Superior temporal gyrus (tissue), 1 donor: ENCODE results near the gene JPH3.

ENCODE experiments used
- DNase-seq: peaks from one replicate; pipeline ENCODE4 v3.0.0-alpha.2; 2016; ENCODE audit errors: extremely low spot score

JPH3 gene

DNA sequence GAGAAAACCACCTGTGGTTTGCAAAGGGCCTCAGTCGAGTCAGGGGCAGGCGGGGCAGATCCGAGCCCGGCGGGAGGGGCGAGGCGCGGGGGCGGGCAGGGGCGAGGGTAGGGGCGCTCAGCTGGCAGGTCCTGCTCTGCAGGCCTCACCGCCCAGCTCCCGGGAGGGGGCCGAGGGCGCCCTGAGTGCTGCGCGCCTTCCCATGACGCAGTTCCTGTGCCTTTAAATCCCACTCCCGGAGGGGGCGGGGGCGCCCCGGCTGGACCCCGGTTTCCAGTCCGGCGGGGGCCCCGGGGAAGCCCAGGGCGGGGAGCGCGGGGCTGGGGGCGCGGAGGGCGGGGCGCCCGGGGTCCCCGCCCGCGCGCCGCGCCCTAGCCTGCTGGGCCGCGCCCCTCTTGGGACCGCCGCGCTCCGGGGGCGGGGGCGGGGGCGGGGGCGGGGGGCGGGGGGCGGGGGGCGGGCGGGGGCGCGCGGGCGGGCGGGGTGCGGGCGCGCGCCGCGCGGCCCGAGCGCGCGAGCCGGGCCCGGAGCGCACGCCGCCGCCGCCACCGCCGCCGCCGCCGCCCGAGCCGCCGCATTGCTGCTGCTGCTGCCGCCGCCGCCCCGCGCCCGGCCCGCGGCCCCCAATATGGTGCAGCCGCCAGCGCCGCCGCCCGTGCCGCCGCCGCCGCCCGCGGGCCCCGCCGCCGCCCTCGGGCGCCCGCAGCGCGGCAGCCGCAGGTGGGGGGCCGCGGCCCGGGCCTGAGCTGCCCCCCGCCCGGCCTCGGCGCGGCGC lies at the start of gene JPH3:
Gene JPH3 (plus strand): TSS at position 508 of the 775 bp plus-strand sequence. CDS start 639 bp downstream, outside the sequence.
- no peak for DNase-seq

DNA sequence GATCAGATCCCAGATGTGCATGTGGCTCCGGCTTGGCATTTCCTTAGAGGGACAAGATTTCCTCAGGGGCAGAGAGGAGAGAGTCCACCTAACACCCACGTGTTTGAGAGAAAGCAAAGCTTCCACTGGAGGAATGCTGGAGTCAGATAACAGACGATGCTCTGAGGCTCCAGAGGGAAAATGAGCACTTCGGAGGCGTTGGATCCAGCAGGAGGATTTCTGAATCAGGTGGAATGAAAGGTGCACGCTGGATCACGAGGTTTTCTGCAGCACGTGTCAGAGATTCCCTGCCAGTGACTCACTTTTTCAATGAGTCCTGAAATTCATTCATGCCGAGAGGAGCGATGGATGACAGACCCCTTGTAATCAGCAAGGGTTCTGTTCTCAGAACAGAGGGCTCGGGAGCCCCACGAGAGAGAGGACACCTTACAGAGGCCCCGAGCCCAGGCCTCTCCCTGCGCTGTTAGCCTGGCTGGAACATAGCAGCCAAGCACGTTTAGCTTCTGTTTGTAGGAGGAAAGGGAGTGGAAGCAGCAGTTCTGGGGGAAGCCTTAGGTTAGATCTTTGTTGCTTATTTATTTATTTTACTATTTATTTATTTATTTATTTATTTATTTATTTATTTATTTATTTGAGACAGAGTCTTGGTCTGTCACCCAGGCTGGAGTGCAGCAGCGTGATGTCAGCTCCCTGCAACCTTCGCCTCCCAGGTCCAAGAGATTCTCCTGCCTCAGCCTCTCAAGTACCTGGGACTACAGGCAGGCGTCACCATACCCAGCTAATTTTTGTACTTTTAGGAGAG lies 49.3 kb upstream of the JPH3 start:
- DNase-seq: peak; percentile 8

DNA sequence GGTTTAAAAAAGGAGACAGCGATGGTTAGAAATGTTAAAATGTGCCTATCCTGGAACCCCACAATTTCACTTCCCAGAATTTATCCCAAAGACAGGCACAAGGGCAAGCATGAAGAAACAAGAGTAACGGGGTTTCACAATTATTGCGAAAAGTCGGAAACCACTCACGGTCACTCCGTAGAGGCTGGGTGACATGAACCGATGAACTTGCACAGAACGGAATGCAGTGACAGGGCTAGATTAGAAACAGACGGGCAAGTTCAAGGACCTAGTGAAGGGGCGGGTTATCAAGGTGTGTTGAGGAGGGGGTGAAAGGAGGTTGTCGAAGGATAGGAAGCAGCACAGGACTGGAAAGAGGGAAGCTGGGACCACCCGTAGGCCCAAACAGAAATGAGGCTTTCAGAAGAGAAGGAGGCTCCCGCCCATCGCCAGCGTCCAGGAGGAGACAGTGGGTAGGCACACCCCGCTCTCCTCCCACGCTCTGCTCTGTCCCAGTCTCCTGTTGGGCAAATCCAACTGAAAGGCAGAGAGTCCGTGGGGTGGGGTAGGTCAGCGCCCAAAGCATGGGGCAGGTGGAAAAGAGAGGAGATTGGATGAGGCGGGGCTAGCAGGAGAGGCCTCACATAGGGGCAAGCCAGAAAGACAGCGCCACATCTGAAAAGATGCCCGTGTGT lies 47.4 kb upstream of the JPH3 start:
- DNase-seq: no peak

DNA sequence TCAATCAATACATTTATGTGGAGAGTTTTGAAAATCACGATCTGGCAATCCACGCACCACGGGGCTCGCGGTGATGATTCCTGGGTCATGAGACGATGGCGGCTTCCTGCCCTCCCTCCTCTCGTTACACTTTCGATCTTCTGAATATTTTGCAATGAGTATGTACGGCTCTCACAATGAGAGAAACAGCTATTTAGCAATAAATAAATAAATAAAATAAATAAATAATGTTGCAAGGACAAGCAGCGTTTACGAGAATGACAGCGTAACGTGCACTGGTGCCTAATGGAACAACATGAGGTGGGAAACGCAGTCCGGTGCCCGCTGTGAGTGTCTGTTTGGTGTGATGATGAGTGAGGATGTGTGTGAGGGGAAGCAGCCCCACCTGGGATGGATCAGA lies 46.7 kb upstream of the JPH3 start:
- no peak for DNase-seq

DNA sequence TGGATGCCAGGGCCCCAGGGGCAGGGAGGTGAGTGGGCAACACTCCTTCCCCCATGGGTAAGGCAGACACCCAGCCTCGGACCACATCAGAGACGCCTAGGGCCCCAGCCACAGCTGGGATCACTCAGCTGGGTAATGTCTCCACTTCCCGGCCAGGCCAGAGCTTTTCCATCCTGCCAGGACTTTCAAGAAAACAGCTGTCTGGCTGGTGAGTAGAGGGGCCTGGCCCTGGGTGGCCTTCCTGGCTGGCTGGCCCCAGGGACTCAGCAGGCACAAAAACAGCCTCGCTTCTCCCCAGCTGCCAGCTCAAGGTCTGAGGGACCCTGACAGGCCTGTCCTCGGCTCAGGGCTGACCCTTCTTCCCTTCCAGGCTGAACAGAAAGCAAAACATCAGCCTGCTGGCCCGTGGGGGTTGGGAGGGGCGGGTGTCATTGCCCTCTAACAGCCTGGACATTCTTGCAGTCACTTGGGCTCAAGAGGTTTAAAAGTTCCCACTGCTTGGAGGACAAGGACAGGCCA lies 45.3 kb upstream of the JPH3 start:
- DNase-seq: no peak

DNA sequence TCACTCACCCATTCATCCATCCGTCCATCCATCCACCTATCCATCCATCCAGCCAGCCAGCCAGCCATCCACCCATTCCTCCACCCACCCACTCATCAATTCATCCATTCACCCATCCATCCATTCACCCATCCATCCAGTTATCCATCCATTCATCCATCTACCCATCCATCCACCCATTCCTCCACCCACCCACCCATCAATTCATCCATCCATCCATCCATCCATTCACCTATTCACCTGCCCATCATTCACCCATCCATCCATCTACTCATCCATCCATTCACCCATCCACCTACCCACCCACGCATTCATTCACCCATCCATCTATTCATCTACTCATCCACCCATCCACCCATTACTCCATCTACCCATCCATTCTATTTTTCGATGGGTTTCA lies 43.6 kb upstream of the JPH3 start:
- DNase-seq: no peak

DNA sequence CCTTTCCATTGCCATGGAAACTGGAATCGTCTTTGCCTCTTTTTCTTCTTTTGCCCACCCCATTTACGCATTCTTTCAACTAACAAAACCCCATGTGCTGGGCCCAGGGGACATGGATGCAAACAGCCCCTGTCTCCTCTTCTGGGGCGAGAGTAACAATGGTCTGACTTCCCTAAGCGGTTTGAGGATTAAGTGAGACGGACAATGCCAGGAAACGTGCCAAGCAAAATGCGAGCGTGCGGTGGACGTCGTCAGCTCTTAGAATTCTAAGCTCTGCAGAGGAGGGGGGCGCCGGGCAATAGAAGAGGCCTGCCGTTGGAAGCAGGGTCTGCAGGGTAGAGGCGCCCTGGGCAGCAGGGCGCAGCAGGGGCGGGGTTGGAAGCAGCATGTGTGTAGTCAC lies 42.4 kb upstream of the JPH3 start:
- no peak for DNase-seq

DNA sequence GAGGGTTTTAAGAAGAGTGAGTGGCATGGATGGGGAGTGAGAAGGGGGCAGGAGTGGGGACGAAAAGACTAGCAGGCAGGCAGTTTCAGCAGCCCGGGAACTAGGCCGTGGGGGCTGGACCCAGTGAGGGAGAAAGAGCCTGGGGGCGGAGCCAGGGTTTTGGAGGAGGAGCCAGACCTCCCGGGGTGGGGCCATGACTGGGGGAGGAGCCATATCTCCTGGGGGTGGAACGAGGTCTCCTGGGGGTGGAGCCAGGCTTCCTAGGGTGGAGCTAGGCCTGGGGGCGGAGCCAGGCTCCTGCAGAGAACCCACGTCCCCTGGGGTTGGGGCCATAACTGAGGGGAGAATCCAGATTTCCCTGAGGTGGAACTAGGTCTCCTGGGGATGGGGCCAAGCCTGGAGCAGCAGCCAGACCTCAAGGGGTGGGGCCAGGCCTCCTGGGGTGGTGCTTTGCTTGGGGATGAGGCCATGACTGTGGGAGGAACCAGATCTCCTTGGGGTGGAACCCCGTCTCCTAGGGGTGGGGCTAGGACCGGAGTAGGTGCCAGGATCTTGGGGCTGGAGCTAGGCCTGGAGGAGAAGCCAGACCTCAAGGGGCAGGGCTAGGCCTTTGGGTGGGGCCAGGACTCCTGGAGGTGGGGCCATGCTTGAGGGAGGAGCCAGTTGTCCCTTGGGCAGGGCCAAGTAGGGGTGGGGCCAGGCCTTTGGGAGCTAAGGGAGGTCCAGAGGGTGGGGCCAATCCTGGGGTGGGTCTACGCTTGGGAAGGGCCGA lies 41.7 kb upstream of the JPH3 start:
- no peak for DNase-seq

DNA sequence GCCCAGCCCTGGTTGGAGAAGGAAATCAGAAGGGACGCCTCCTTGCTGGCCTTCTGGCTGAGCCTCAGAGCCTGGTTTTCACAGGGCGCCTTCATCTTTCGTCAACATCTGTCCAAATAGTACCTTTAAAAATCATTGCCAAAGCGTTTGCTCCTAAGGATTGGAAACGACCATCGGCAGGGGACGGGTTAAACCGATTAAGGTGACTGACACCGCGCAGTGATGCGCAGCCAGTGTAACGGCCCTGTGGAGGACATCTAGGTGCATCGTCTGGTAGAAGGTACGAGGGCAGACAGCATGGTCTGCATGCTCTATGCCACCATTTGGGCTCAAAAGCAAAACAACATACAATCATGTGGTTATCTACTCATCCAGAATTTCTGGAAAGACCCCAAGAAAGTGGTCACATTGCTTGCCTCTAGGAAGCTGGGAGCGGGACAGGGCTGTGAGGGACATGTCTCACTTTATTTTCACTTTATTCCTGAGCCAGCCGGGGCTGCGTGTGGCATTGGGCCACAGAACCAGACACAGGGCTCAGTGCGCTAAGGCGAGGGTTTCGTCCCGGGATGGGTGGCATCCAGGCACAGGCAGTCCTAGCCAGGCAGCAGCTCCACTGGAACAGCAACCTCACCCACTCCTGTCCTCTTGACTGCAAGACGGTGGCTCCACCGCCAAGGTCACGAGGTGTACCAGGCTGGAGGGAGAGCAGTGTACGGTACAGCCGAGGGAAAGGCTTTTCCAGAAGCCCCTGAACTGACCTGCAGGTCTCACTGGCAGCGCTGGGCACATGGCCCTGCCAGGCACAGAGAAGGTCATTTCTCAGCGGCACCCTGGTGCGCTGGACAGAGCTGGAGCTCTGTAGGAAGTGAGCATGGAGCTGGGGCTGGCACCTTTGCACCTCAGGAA lies 40.9 kb upstream of the JPH3 start:
- no peak for DNase-seq

DNA sequence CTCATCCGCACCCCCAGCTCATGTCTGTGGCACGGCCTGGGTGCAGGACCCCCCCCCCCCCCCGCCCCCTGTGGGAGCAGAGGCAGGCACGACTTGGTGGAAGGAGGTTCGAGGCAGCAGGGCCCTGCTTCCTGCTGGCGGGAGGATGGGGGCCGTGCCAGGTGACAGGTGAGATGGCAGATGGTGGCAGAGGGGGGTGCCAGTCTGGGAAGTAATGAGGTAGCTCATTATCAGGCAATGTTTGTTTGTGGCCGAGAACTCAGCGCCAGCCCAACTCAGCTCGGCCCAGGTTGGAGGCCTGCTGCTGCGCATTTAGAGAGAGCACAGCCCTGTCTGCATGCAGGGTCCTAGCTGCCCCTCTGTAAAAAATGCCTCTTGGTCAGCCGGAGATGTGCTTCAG lies 40.1 kb upstream of the JPH3 start:
- no peak for DNase-seq

DNA sequence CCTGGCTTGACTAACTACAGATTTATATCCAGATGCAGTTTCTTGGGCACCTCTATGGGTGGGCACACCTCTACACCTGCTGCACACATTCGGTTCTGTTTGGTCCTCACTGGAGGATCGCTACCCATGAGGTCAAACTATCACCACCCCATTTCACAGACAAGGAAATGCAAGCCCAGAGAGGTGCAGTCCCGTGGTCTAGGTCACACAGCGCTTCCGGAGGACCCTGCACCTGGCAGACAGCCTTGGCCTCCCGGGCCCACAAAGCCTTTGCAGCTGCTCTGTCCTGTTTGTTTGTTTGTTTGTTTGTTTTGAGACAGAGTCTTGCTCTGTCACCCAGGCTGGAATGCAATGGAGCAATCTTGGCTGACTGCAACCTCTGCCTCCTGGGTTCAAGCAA lies 39.3 kb upstream of the JPH3 start:
- DNase-seq: no peak

DNA sequence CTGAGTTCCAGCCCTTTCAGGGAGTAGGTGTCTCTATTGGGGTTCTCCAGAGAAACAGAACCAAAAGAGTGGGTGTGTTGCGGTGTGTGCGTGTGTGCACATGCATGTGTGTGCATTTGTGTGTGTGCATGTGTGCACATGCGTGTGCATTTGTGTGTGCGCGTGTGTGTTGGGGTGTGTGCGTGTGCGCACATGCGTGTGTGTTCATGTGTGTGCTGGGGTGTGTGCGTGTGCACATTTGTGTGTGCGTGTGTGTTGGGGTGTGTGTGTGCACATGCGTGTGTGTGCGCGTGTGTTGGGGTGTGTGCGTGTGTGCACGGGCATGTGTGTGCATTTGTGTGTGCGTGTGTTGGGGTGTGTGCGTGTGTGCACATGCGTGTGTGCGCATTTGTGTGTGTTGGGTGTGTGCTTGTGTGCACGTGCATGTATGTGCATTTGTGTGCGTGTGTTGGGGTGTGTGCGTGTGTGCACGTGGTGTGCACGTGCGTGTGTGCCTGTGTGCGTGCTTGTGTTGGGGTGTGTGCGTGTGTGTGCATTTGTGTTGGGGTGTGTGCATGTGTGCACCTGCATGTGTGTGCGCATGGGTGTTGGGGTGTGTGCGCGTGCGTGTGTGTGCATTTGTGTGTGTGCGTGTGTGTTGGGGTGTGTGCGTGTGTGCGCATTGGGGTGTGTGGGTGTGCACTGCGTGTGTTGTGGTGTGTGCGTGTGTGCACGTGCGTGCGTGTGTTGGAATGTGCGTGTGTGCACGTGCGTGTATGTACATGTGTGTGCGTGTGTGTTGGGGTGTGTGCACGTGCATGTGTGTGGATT lies 38.4 kb upstream of the JPH3 start:
- no peak for DNase-seq

DNA sequence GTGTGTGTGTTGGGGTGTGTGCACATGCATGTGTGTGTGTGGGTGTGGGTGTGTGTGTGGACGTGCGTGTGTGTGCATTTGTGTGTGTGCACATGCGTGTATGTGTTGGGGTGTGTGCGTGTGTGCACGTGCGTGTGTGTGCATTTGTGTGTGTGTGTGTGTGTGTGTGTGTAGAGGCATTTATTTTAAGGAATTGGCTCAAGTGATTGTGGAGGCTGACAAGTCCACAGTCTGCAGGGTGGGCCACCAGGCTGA lies 37.9 kb upstream of the JPH3 start:
- no peak for DNase-seq

DNA sequence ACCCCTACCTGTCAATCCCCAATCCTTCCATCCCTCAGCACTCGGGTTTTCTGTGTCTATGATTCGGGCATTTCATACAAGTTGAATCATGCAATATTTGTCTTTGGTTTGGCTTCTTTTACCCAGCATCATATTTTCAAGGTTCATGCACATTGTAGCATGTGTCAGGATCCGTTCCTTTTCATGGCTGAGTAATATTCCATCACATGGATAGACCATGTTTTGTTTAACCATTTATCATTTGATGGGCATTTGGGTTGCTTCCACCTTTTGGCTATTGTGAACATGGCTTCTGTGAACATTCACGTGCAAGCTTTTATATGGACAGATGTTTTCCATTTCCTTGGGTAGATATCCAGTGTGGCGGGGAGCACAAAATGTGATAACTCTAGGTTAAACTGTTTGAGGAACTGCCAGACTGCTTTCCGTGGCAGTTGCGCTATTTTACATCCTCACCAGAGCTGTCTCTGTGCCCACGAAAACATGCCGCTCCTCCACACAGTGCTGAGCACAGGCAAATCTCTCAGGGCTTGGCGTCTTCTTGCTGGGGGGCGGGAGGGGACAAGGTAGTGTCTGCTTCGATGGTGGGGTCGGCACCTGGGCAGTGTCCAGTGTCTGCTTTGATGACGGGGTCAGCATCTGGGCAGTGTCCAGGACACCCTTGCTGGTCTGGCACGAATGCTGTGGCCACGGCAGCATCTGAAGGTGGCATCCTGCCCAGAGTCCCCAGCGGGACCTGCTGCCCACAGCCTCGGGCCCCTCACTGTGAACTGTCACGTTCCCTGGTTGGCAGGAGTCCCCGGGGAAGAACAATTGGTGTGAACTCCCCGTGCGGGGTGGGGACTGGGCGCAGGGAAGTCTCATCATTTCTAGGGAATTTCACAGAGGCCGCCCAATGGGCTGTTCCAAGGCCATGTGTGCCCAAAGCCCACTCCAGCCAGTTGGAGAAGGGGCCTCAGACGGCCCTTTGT lies 32.4 kb upstream of the JPH3 start:
- no peak for DNase-seq

DNA sequence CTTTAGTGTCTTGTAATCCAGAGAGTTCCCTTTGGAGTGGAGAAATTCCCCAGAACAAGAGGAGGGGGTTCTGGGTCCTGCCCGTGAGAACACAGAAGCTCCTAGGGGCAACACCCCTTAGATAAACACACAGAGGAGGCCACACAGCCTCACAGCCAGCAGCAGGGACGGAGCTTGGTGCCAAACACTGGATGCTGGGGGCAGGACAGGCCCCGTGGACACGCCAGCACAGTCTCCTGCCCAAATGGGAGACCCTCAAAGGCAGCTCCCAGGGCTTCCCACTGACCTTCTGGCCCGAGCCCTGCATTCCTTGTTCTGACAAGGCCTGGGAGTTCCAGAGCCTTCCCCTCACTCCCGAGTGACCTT lies 31.8 kb upstream of the JPH3 start:
- no peak for DNase-seq

DNA sequence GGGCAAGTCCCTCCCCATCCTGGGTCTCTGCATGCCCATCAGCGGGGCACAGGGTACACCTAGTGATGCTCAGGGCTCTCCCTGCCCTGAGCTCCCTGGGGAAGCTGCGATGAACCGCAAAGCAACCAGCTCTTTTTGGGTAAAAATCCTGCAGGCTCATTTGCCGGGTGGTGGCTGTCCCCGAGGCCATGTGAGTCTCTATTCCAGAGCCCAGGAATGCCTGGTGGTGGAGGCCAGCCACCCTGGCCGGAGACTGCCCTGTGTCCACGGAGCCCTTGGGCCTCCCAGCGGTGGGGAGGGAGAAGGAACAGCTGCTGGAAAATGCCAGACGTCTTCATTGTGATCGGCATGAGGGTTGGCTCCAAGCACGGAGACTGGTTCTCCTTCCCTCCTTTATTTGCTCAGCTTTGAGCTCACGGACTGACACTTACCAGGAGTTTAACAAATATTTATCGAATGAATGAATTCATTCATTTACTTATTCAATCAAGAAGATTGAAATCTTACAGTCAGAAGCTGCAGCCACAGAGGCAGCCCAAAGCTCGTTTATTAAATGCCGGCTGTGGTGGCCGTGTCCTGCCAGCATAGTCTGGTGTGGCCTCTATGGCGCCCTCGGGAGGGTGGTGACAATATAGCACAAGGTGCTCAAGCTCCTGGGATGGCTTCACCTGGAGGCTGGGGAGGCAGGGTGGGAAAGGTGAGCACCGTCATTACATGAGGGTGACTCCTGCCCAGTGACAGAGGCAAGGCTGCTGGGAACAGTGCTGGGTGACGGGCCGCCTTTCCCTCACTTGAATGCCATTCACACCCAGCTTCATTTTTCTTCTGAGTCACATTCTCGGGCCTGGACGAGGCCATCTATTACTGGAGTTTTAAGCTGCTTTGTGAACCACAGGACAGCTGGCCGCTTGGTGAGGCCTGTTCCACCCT lies 31.1 kb upstream of the JPH3 start:
- no peak for DNase-seq

DNA sequence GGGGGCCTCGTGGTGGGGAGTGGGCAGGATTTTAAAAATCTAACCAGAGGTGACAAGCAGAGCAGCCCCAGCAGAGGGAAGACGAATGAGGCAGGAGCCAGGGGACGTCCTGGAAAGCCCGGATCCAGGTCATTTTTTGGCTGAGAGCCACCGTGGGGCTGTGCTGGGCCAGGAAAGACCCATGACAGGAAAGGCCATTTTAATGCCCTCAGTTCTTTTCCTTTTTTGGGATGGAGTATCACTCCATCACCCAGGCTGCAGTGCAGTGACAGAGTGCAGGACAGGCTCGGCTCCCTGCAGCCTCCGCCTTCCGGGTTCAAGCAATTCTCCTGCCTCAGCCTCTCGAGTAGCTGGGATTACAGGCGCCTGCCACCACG lies 30.5 kb upstream of the JPH3 start:
- no peak for DNase-seq

DNA sequence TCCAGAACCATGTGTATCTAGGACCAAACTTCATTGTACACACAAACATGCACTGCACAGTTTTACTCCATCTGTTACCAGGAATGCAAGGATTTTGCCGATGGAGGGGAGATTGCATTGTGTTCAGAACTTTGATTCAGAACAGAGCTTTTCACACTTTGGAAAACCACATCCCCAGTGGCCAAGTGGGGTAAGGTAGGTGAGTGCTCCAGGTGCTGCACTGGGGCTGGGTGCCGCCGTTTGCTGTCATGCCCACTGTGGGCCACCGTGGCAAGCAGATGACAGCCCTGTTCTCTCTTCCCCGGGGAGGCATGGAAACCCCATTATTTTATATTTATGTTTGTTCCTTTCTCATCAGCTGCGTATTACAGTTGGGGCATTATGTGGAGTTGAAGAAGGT lies 29.3 kb upstream of the JPH3 start:
- DNase-seq: no peak
